Breast epithelium (tissue), 3 donors: ENCODE measurements around the gene APOL1.

ENCODE experiments used
- POLR2A ChIP-seq: fragments of 450-650 bp; IDR thresholded peaks from one replicate; pipeline ENCODE4 v1.6.1; 2016; ENCODE audit warnings: antibody characterized with exemption, mild to moderate bottlenecking, moderate library complexity
- POLR2AphosphoS5 ChIP-seq, 3 donors: sonication (generic); formaldehyde crosslinking; IDR thresholded peaks; one replicate each; pipeline ENCODE4 v1.6.1; 2017; ENCODE audit warnings: antibody characterized with exemption in 3 of 3
- TF ChIP-seq, protein P1 (sequence below), 3 donors: fragments of 450-650 bp; IDR thresholded peaks; one replicate each; pipeline ENCODE4 v1.5.1; 2016 to 2017; ENCODE audit warnings: antibody characterized with exemption in 3 of 3, mild to moderate bottlenecking in 3 of 3, moderate library complexity in 3 of 3

DNA sequence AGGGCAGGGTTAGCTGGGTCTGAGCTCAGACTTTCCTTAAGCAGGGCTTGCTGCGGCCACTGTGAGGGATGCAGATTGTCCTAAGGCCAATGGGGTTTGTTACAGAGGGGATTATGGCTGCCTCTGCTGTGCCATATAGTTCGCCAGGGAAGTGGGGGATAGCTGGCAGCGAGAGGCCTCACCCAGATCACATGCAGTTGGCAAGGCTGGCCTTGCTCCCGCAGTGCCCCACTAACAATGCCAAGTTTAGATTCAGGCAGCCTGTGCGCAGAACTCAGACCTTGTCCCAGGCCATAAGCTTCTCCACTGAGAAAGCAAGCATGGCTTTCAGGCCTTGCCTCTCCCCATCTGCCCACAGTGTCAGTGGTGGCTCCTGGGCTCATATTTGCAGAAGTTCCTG, 8.9 kb upstream of the APOL1 start:
- TF ChIP-seq, protein P1, sequence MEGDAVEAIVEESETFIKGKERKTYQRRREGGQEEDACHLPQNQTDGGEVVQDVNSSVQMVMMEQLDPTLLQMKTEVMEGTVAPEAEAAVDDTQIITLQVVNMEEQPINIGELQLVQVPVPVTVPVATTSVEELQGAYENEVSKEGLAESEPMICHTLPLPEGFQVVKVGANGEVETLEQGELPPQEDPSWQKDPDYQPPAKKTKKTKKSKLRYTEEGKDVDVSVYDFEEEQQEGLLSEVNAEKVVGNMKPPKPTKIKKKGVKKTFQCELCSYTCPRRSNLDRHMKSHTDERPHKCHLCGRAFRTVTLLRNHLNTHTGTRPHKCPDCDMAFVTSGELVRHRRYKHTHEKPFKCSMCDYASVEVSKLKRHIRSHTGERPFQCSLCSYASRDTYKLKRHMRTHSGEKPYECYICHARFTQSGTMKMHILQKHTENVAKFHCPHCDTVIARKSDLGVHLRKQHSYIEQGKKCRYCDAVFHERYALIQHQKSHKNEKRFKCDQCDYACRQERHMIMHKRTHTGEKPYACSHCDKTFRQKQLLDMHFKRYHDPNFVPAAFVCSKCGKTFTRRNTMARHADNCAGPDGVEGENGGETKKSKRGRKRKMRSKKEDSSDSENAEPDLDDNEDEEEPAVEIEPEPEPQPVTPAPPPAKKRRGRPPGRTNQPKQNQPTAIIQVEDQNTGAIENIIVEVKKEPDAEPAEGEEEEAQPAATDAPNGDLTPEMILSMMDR (IDR thresholded peaks at IDR 0.05), result no peak
- no peak for TF ChIP-seq POLR2A
- no peak for TF ChIP-seq POLR2AphosphoS5 (IDR thresholded peaks at IDR 0.05)
